ENCODE results near the gene VEZF1. TPM values are rescaled to one million over a fixed set of nuclear protein-coding genes. Genes with fewer than 3 reads are reported as not detected.

VEZF1 gene
- total and polyA plus RNA-seq, 2 of the 8 experiments (the other 6 are each of a cell fraction or from before 2014, with no cell fraction given) = 28.9 to 61.9 TPM

- no peak for TF ChIP-seq HDAC6 (IDR thresholded peaks at IDR 0.05; ENCODE audit: low read depth, low read length)
- TF ChIP-seq KDM1A (IDR thresholded peaks at IDR 0.05; ENCODE audit: borderline replicate concordance, low read length) = no peak
- TF ChIP-seq CEBPB (IDR thresholded peaks at IDR 0.05; ENCODE audit: low read depth, low read length) = no peak
- no peak for TF ChIP-seq SRF (IDR thresholded peaks at IDR 0.05; ENCODE audit: low read depth, low read length)
- TF ChIP-seq RNF2 (IDR thresholded peaks at IDR 0.05; ENCODE audit: borderline replicate concordance, low read depth, low read length, missing control alignments, poor library complexity, severe bottlenecking) = no peak
- TF ChIP-seq POU5F1 (IDR thresholded peaks at IDR 0.05; ENCODE audit: low read depth, low read length) = no peak
- no peak for TF ChIP-seq PHF8 (conservative IDR thresholded peaks at IDR 0.05; ENCODE audit: low read depth, low read length)
- no peak for TF ChIP-seq SIN3A (conservative IDR thresholded peaks at IDR 0.05 in 1 of 2, IDR thresholded peaks at IDR 0.05 in 1 of 2; ENCODE audit: low read depth in 1 of 2, low read length in 2 of 2)
- TF ChIP-seq CBX5 (IDR thresholded peaks at IDR 0.05; ENCODE audit: low read depth, low read length) = no peak
- TF ChIP-seq ATF3 (IDR thresholded peaks at IDR 0.05; ENCODE audit: insufficient read depth, low read depth, low read length) = no peak
Observed at GRCh38 chr17:57994436-57994835, 6.4 kb upstream of the VEZF1 start (continued).

Data from H1 (cell line).